NCI-H345 (cell line): ENCODE measurements around the gene RRAGC.
"Not testable (repeated sequence)": the region's sequence is repeated elsewhere in the genome, so short reads cannot be mapped to it uniquely, and the experiment has no call there.

Experiments
- DNase-seq: peaks from one replicate; lab custom pipeline; 2025; lab: John Stamatoyannopoulos, UW

Gene RRAGC

DNA sequence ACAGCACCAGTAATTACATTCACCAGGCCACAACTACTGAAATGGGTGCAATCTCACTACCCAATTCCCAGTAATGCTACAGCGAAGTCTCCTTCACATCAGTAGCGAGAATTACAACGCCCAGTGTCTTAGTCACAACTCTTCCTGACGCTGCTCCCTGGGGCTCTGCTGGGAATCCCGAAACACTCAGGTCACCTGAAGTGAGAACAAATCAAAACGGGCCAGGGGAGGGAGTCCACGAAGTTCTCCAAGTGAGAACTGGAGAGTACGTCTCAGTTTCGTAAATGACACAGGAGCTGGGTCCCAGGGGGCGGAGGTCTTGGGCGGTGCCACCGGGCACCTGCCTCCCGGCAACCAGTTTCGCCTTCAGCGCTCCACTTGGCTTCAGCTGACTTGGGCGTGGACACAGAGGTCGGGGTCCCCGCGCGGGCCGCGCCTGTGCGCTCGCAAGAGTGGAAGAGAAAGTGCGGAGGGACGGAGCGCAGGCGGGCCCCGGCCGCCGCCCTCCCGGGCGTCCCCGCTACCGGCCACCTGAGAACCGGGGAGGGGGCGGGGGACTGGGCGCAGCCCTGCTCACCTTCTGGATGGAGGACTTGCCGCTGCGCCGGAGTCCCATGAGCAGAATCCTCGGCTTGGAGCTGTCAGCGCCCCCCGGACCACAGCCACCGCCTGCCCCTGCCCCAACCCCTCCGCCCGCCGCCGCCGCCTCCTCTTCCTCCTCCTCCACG lies 575 bp downstream of the RRAGC start:
- peak; percentile 46 for DNase-seq

DNA sequence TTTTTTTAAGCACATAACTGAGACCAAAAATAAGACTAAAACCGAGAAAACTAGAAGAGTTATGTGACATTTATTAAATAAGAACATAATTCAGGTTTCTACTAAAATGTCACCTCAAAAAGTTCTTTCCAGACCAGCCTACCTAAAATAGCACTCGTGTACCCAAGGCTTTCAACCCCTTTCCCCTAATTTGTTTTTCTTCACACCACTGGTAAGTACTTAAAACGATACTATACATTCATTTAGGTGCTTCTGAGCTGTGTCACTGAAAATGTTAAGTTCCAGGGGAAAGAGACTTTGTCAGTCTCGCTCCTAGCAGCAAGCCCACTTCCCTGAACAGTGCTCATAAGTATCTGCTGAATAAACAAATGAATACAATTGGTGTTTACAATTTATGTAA lies 6.8 kb downstream of the RRAGC start:
- DNase-seq = no peak

GRCh38 chr1:38848071-38848470 lies 11.5 kb downstream of the RRAGC start:
- no peak for DNase-seq

- DNase-seq = no peak
These were observed 13.4 kb downstream of the RRAGC start for GRCh38 chr1:38846210-38846609.

DNA sequence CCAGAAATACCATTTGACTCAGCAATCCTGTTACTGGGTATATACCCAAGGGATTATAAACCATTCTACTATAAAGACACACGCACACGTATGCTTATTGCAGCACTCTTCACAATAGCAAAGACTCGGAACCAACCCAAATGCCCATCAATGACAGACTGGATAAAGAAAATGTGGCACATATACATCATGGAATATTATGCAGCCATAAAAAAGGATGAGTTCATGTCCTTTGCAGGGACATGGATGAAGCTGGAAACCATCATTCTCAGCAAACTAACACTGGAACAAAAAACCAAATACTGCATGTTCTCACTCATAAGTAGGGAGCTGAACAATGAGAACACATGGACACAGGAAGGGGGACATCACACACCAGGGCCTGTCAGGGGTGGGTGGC lies 14.5 kb downstream of the RRAGC start:
- DNase-seq = not testable (repeated sequence)

GRCh38 chr1:38840281-38840680 lies 19.3 kb downstream of the RRAGC start:
- DNase-seq = no peak

GRCh38 chr1:38839363-38839762 lies 20.2 kb downstream of the RRAGC start:
- DNase-seq = no peak

DNA sequence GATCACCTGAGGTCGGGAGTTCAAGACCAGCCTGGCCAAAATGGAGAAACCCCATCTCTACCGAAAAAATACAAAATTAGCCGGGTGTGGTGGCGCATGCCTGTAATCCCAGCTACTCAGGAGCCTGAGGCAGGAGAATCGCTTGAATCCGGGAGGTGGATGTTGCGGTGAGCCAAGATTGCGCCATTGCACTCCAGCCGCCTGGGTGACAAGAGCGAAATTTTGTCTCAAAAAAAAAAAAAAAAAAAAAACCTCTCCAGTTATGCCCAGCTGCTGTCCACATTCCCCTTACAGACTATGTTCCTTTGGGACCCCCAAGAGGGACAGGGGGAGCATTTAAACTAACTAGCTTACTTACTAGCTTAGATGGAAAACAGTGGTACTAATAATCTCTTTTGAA lies 23.3 kb downstream of the RRAGC start:
- DNase-seq = not testable (repeated sequence)

DNA sequence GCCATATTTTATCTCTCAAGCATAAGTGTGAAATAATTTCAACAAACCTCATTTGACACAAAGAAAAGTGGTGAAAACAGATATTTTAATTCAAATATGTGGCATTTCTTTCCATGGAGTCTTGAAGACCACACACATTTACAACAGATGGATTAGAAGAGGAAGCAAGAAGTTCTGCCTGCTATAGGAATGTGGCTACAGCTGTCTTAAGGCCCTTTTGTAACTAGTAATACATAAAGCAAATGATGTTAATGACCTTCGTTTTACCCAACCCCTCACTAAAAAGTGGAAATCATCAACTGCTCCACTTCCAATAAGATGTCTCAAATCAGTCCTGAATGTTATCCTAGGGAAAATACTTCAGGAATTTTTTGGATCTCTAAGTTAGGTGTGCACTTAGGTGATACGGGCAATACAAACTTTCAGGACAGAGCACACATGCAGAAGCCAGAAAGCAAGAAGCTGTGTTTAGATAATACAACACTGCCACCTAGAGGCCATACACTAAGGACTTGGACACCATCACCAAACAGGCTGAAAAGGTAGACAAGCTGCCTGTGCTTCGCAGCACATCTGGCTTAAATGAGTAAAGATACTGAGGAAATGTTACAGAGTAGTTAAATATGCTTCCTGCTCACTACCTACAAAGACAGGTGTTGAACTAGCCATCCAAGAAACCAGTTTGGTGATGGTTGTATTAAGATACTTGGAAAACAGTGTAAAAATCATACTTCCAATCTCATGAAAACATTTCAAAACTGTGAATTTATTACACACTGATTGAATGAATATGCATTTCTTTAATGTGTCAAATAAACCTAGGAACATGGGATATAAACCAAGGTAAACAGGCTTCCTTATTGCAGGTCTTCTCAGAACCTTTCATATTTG lies 24.4 kb downstream of the RRAGC start:
- DNase-seq = peak; percentile 82

- no peak for DNase-seq
These were observed 25.3 kb downstream of the RRAGC start for GRCh38 chr1:38834221-38834782.

DNA sequence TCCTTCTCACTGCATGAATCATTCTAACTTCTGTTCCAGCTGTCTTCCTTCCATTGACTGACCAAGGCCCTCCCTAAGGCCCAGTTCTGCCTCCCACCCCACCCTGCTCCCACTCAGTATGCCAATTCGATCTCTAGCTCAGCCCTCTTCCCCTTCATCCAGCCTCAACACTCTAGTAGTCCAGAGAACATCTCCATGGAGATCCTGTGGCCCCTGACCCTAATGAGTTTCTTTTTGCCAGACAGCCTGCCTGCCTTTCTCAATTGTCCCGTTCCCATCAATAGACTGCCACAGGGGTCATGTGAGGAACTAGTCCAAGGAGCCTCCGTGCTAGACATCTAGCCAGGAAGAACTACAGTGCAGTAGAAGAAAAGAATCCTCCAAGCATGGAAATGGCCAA lies 26.4 kb downstream of the RRAGC start:
- no peak for DNase-seq

- no peak for DNase-seq
These were observed 27.2 kb downstream of the RRAGC start for GRCh38 chr1:38832370-38832734.

DNA sequence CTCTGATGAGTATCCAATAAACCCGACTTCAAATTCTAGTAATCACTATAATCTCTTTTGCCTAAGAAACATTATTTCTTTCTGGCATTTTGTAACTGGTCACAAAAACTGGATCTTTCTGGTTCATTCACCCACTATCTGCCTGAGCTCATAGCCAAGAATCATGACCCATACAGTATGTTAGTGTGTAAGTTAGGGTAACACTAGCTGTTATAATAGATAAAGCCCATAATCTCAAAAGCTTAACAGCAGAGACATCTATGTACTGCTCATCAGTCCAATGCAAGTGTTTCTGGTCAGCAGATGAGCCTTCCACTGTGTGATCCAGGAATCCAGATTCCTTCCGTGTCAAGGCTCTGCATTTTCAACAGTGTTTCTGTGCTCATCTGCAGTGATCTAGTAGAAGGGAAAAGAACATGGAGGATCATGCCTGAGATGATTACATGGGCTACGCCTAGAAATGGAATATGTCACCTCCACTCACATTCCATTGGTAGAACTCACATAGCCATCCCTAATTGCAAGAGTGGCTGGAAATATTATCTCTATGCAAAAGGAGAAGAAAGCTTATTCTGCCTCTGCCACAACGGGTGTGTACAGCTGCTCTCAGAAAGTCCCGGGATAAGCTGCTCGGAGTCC lies 27.7 kb downstream of the RRAGC start:
- no peak for DNase-seq

- no peak for DNase-seq
These were observed 30.2 kb downstream of the RRAGC start for GRCh38 chr1:38829368-38829767.

- no peak for DNase-seq
These were observed 32.3 kb downstream of the RRAGC start for GRCh38 chr1:38827318-38827717.

GRCh38 chr1:38826886-38827285 lies 32.7 kb downstream of the RRAGC start:
- DNase-seq = no peak

GRCh38 chr1:38826262-38826661 lies 33.3 kb downstream of the RRAGC start:
- DNase-seq = no peak

DNA sequence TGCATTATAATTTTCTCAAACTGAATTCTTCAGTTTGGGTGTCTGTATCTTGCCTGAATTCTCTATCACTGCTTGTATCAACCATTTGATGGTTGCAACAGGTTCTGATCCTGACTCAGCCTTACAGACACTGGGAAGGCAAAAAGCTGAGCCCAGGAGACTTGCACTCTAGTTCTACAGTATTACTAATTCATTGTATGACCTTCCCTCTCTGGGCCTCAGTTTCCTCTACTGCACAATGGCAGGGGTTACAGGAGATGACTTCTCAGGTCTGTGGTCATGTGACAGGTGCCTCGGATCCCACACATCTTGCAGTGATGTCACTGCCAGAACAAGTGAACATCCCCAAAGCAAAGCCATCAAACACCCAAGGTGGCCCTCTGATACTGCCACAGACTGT lies 38.7 kb downstream of the RRAGC start:
- no peak for DNase-seq

- DNase-seq = no peak
These were observed 40.1 kb downstream of the RRAGC start for GRCh38 chr1:38819516-38819915.

- no peak for DNase-seq
These were observed 40.5 kb downstream of the RRAGC start for GRCh38 chr1:38819040-38819439.

DNA sequence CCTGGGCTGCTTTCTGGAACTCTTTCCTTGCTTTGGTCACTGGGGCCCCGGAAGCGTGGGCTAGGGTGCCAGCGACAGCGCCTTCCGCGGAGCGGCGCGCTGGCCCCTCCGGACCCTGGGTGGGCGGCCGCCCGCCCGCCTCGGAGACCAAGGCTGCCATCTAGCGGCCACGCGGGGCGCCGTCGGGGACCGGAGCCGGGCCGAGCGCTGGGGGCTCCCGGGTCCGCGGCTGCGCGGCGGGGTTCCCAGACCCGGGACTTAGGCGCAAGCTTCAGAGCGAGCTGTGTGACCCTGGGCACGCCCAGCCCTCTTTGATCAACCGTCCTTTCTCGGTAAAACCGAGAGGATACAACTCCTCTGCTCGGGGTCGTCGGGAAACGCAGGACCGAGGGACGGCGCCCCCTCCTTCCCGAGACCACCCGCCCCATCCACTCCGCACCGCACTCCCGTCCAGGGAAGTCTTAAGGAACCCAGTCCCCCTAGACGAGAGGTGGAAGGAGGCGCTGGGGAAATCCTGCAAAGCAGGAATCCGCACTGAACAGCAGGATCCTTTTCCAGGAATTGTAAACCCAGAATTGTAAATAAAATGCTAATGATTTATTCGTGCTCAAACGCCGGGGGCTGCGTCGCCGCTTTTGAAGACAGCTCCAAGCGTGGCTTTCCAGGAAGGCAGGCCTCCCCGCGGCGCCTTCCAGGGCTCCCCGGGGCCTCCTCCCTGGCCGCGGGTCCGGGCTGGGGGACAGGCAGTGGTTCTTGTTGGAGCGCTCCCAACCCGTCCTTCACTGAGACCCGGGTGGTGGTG lies 41.2 kb downstream of the RRAGC start:
- DNase-seq = peak; percentile 6
